ENCODE measurements around the gene DTD1.

DNA sequence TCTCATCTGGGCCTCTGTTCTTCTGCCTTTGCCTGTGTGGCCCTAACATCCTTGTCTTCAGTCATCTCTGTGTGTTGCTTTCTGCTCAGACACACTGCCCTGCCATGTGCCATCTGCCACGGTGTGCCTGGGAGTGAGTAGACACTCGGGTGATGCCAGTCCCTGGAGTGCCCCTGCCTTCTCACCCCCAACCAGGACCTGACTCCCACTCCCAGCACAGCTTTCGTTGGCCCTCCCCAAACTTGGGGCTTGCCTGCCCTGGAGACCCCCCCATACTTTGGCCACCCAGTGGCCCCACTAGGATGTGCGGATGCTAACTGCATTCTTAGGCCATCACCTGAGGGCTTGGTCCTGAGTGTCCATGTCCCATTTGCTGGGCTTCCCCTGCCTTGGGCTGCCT is 149.3 kb downstream of the DTD1 start:
- TF ChIP-seq EZH2 (IDR thresholded peaks at IDR 0.05; ENCODE audit: insufficient read depth, poor library complexity, severe bottlenecking) (no peak), EZH2phosphoT487 (IDR thresholded peaks at IDR 0.05; ENCODE audit: insufficient read depth, low read depth) (no peak)
